HG02642 (cell line): ENCODE results near the gene BBIP1.
"Not testable (repeated sequence)": the region's sequence is repeated elsewhere in the genome, so short reads cannot be mapped to it uniquely, and the experiment has no call there.

ENCODE experiments used
- ATAC-seq: cut with Tn5 transposase; IDR thresholded peaks from one replicate; pipeline ENCODE4 v1.9.1; 2021; ENCODE audit warnings: mild to moderate bottlenecking; ENCODE audit not compliant: unreplicated experiment, poor library complexity

The BBIP1 gene

DNA sequence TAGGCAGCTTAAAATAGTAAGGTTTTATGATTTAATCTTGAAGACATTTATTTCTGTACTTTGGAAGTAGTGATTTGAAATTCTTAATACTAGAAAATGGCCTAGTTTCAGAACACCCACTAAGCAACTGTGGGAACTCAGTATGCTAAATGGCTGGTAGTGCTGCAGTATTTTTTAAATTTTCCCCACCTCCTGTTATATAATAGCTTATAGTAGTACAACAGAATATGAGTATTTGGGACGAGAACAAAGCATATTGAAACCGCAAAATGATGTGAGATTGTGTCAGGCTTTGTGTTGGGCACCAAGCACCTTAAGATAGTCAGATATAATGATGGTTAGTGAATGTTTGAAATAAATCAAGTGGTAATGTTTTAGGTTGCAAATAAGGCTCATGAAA lies 8.5 kb upstream of the BBIP1 start:
- no peak for ATAC-seq

- peak; percentile 21 for ATAC-seq
Observed at GRCh38 chr10:110923856-110924493, 5.0 kb upstream of the BBIP1 start.

DNA sequence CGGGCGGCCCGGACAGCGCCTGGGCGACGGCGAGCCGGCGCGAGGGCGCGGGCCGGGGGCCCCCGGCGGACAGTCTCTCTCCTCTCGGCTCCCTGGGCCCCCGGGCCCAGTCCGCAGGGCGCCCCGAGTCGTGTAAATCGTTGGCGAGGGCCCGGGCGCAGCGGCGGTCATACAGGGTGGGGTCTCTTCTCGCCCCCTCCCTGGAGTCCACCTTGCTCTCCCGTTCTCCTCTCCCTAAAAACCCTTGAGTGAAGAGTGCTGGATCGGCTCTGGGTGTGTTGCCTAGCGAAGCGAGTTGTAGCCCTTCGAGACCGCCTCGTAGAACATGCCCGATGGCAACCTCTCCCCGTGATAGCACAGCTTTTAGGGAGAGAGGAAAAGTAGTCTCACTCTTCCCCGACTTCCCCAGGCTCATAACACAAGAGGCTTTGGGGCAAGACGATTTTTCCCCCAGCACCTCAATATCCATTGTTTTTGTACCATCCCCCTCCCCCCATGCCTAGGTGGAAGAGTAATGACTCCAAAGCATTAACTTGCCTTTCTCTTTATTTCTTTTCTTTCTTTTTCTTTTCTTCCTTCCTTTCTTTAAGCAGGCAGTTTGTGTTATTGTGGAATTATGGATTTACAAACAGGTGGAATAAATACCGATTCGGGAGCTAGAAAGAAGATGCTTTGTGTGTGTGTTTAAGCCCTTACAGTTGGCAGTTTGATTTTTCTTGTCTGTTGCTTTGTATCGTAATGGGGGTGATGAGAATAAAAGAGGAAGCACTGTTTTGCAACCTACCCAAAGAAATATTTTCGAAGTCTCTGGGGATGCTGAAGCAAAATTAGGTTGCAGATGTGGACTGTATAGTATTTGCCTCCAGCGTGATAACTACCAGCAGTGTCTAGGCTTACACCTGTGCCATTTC lies 1.2 kb upstream of the BBIP1 start:
- ATAC-seq: peak; percentile 23

GRCh38 chr10:110919349-110919931 lies 460 bp upstream of the BBIP1 start, which contains the start of gene SHOC2:
TSS of gene SHOC2 (plus strand) at chr10:110919604. CDS start at chr10:110964359, 44,755 bp downstream.
- ATAC-seq: peak; percentile 23

DNA sequence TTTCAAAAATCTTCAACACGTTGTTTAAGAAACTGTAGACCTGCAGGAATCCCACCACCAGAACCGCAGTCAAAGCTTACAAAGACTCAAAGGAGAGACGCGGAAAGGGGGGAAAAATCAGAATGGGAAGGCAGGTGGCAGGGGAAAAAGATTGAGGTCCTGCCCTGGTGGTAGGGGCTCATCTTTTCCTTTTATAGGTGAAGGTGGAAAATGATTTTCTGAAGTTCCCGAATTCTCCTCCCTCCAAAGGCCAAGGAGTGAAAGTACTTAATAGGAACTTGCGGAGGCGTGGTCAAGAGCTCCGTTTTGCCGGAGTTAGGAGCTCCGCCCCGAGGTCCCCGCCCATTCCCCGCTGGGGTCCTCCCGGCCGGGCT lies 724 bp downstream of the BBIP1 start:
- ATAC-seq: no peak

GRCh38 chr10:110916554-110917346 lies 2.2 kb downstream of the BBIP1 start:
- no peak for ATAC-seq

DNA sequence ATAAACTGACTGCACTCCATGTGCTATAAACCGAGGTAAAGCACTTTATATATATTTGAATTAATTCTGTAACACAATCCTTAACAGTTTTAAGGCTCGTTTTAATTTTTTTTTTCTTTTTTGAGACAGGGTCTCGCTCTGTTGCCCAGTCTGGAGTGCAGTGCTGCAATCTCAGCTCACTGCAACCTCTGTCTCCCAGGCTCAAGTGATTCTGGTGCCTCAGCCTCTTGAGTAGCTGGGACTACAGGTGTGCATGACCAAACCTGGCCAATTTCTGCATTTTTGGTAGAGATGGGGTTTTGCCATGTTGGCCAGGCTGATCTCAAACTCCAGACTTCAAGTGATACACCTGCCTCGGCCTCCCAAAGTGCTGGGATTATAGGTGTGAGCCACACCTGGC lies 3.4 kb downstream of the BBIP1 start:
- not testable (repeated sequence) for ATAC-seq

GRCh38 chr10:110915035-110915434 lies 3.9 kb downstream of the BBIP1 start:
- no peak for ATAC-seq

DNA sequence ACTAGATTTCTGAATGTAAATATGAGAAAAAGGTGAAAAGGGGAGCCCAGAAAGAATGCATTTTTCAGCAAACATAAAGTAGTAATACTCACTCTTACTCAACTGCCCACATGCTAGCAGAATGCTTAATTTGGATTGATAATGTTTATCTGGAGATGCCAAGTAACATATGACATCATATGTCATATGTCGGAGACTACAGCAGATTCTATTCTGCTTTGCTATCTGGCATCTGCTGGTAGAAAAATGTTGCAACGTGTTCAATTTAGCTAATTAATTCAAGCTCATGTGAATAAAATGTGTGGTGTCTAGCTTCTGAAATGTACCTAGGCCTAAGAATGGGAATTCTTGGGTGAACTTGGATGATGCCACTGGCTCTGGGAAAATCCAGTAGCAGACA lies 4.5 kb downstream of the BBIP1 start:
- ATAC-seq: no peak

GRCh38 chr10:110912374-110912773 lies 6.6 kb downstream of the BBIP1 start:
- no peak for ATAC-seq

DNA sequence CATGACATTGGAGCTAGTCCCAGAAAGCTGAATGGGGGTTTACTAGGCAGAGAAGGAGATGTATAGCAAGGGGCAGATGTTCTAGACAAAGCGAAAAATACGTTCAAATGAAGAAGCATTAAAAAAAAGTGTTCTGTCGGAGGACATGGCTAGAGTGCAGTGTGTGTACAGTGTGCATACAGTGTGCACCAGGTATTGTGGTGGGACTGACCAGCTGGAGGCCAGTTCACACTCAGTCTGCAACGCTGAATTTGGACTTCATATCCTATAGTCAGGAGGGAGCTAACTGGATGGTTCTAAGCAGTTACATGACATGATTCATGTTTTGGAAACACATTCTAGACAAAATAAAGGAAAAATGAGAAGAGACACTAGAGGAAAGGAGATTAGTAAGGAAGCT lies 8.8 kb downstream of the BBIP1 start:
- ATAC-seq: no peak

DNA sequence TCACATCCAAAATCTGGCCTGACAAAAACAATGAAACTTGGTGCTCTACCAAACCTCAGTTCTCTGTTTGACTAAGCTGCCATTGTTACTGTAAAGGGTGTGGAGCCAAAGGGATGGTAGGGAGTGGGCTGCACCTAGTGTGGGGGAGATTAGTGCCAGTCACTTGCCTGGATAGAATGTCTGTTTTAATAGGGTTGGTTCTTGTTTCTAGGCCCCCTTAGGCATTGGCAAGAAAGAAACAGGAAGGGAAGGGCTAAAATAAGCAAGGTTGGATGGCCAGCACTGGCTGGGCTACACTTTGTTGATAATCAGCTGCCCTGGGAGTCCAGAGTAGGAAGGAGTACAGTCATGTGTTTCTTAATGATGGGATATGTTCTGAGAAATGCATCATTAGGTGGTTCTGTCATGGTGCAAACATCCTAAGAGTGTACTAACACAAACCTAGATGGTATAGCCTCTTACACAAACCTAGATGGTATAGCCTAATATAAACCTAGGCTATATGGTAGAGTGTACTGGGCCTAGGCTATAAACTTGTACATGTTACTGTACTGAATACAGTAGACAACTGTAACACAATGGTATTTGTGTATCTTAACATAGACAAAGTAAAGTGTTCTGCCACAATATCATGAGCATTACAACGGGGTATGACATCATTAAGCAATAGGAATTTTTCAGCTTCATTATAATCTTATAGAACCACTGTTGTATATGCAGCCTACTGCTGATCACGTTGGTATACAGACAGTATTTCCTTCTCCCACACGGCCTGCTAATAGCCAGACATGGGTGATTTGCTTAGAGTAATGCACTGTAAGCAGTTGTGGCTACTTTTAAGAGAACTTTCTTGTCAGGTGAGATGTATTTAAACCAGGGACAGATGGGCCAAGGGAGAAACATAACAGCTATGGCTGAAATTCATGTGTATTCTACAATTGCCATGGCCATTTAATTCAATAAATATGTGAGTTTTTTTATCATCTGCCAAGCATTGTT lies 15.4 kb downstream of the BBIP1 start:
- ATAC-seq: no peak

DNA sequence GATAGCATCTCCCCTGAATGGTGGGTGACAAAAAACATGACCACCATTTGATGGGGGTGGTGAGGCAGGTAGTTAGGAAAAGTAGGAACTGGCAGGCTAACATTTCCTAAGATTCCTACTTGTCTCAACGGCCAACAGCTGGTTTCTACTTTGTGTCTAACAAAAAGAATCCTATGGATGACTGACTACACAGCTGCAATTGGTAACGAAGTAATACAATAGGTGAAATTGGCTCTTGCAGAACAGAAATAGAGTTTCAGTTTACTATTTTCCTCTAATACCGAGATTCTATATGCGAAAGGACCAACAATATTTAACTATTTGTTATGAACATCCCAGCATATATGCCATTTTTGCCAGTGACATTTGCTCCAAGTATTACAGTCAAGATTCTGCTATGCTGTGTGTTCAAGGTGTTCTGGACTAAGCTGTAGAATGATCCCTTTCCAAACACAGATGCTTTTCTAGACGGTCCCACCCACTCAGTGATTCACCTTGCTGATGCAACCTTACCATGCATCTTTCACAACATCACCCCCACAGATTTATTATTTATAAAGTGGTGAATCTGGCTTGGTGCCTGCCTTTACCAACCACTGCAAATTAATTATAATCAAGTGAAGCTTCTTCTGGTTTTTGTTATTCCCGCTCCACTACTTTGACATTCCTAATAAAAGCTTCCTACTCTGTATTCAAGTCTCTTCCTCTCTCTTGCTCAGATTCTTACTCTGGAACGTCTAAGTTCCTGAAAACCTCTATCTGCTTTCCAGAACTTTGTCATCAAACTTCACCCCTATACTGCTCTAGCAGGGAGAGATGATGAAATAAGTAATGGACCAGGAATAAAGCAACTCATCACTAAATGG lies 16.8 kb downstream of the BBIP1 start:
- no peak for ATAC-seq

GRCh38 chr10:110900983-110901382 lies 18.0 kb downstream of the BBIP1 start:
- ATAC-seq: no peak

DNA sequence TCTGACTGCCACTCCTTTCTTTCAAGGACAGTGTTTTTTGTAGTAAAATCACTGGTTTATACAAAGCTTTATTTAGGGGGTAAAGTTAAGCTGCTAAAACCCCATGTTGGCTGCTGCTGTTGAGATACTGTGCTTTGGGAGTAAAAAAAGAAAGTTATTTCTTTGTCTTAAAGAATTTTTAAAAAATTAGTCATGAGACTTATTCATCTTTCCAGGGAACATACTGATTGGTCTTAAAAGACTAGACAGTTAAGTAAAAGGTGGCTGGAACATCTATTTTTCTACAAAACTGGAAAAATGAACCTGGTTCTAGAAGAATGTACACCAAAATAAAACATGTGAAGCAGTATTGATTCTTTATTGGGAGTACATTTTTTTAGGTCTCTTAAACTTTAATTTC lies 20.6 kb downstream of the BBIP1 start:
- no peak for ATAC-seq

- no peak for ATAC-seq
Observed at GRCh38 chr10:110897184-110897583, 21.8 kb downstream of the BBIP1 start.

GRCh38 chr10:110893559-110894179 lies 25.3 kb downstream of the BBIP1 start:
- ATAC-seq: peak; percentile 69
